NCI-H2107 (cell line): ENCODE data around the gene JAG1.

Experiments used
- DNase-seq: peaks from one replicate; lab custom pipeline; 2025; lab: John Stamatoyannopoulos, UW

JAG1 gene

DNA sequence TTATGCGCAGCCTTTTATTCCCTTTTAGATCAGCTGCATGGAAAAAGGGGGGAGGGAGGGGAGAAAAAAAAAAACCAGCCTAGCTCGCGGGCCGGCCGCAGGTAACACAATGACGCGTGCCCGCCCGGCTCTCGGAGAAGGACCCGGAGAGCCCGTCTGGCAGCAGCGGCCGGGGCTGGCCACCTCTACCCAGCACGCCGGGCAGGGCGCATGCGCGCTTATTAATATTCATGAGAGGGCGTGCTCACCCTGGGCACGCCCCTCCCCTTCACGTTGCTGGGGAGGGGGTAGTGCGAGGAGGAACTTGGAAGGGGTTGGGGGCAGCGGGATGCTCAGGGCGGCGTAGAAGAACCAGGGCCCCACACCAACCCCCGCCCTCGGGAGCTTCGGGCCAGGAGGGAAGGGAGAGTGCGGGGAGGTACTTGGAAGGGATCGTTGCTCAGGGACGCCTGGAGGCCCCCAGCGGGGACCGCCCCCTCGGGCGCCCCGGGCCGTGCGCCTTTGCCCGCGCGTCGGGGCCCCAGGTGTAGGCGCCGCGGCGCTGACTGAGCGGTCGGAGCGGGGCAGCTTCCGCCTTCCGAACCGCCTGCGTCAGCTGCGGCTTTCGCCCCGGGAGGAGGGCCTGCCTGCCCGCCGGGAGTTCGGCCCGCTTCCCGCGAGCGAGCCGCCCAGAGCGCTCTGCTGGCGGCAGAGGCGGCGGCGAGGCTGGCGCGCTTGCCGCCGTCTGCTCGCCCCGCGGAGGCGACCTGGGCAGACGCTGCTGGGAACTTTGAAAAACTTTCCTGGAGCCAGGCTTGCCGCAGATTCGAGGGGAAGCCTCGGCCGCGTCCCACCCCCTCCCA, at the start of gene JAG1:
Gene JAG1 (minus strand): TSS at position 158 of the 842 bp plus-strand sequence. CDS start 469 bp downstream, outside the sequence.
- peak; percentile 61 for DNase-seq

DNA sequence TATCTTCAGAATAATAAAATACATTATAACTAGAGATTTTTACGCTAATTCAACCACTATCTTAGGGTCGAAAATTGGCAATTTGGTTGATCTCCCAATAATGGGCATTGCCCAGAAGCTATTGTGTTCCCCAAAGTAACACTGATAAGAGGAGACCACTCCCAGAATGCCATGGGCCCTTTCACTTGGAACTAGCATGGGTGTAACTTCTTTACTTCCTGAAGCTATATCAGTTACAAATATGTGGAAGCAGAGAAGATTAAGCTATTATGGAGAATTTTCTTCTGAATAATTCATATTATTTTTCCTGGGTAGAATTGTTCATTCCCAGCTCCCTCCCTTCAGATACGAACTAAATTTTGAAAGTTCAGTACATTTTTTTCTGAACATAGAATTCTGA, 48.2 kb upstream of the JAG1 start:
- DNase-seq, result no peak

DNA sequence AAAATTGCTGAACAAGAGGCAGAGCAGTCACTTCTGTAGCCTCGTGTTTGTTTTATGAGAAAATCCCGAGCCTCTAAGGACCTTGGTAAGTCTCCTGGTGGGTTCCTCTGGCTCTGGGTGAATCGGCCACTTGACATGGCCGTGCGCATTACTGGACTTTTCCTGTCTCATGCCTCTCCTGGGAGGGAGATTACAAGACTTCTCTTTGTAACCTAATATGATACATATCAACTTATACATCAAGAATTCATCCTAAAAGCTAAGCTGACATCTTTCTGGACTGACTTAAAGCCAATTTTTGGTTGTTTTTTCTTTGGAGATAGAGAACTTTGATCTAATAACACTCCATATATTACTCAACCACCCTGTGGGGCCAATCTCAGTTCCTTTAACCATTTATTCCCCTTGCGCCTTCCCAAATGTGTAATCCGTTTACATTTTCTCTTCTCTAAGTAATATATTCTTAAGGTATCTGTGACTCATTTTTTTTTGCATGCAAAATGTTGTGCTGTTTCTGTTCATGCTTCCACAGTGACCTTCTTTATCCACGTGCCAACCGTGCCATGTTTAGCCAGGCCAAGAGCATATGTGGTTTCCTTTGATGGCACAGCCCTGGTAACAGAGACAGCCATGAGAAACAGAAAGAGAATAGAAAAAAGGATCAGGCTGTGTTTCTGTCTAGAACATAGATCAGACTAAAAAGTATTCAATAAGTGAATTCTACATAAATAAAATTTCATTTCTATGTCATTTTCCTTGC, 47.5 kb upstream of the JAG1 start:
- no peak for DNase-seq

DNA sequence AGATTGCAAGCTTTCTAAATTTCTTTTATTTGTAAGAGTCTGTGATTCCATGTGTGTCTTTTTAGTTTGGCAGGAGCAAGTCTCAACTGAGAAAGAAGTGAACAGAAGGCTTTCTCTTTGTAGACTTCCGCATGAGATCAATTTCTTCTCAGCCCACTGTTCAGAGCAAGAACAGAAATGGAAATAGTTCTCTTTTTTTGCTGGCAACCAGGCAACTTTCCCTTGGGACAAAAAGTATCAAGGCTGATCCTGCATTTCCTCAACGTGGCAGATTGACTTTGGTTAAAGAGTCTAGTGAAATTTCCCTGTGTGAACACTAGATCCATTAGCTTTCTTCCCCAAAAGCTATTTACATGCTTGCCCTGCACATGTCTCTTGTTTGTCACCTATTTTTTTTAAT, 46.8 kb upstream of the JAG1 start:
- no peak for DNase-seq

DNA sequence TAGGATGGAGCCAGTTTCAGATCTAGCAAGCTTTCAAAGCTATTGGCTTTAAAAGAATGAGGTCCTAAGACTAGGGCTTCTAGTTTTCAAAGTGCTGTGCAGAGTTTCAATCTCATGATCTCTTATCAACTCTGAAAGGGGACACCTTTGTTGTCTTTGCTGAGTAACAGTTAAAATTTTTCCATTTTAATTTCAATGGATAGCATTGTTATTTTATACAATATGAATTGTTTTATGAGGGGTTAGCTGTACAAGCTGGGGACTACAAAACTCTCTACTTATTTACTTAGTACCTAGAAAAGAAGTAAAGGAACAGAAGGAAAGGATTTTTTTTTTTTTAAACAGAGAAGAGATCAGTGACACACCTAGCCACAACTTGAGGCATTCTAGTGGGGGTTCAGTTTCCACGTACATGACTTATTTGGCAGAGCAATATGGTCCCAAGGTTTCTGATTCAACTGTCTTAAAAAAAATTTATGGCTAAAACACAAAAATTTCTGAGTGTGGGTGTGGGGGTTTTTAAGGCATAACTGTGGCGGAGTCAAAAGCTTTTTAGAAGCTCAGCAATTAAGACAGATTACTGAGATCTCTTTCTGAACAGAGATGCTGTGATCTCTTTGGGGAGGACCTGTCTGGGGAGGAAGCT, 46.1 kb upstream of the JAG1 start:
- DNase-seq, result no peak

DNA sequence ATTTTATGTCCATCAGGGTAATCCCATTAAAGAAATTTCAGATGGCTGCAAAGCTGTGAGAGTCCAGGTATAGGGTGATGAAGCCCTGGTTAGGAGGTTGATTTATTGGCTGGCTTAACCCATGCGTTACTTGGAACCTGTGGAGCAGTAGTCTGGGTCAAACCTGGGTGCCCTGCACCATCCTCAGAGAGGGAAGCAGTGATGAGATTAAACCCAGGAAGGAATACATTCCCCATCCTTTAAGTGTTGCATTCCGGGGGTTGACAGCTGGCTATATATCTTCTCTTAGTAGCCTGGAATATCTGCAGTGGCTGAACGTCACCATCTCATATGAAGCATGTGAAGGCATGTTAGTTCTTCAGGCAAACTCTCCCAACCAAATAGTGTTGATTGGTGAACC, 44.9 kb upstream of the JAG1 start:
- DNase-seq, result no peak

DNA sequence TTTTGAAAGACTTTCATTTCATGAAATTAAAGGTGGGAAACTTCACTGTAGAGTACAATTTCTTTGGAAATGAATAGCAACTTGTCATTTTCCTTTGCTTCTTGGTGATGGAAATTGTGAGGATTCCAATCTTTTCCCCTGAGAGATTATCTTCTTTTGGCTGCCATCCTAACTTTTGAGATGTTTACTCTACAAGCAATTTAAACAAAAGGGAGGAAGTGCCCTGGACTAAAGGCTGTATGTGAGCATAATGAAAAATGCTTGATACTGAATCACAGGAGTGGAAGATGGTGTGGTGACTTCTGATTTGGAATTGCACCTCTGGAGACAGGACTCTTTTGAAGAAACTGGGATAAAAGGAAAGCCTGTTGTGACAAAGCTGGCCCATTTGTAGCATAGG, 43.1 kb upstream of the JAG1 start:
- DNase-seq, result no peak

DNA sequence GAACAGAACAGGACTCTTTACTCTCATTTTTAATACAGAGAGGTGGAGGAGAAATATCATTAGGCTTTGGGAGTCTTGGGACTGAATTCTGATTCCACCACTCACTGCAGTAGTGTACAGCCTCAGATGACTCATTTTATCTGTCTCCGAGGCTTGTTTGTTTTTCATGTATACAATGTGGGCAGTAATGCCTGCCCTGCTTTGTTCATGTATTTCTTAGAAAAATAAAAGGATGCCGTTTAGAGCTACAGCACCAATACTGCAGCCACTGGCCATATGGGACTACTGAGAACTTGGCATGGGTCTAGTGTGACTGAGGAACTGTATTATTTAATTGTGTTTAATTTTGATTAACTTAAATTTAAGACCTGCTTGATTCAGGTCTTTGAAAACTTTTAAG, 41.2 kb upstream of the JAG1 start:
- no peak for DNase-seq

DNA sequence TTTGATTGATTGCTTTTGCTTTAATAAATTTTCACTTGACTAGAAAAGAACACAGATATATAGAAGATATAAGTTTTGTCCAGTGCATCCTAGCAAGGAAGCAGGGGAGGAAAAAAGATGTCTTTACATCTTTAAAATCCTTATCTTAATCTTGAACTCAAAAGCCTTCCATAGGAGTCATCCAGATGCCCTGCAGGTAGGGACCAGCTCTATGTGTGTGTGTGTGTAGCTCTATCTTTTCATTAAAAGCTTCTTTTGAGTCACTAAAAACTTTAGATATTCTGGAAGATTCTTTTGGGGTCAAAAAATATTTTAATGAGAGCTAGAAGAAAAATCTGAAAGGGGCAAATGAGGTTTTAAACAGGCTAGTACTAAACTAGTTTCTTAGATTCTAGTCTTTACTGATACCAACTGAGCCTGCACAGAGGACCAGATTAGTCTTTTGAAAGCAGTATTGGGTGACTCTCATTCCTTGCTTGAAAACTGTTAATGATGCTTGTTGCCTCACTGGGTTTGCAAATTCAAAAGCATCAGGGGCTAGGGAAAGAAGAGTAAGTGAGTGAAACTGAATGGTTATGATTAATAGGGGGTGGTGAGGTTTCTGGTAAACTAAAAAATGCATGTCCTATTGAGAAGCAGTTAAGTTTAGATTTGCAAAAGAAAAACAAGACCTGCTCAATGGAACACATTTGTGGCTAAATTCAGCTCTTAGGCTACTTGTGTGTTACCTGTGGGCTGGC, 40.6 kb upstream of the JAG1 start:
- no peak for DNase-seq

DNA sequence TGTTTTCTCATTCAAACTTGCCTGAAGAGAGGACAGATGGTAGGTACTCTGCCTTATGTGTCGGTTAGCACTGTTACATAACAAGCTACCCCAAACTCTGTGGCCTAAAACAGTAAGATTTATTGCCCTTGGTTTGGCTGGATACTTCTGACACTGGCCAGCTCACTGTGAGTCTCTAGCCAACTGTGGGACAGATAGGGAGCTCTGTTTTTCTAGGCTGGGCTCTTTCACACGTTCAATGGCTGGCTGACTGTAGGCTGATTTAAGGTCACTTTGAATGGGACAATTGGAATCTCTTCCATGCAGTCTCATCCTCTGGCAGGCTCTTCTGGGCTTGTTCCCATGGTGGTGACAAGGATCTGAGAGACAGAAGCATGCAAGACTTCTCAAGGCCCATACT, 39.4 kb upstream of the JAG1 start:
- DNase-seq, result no peak

DNA sequence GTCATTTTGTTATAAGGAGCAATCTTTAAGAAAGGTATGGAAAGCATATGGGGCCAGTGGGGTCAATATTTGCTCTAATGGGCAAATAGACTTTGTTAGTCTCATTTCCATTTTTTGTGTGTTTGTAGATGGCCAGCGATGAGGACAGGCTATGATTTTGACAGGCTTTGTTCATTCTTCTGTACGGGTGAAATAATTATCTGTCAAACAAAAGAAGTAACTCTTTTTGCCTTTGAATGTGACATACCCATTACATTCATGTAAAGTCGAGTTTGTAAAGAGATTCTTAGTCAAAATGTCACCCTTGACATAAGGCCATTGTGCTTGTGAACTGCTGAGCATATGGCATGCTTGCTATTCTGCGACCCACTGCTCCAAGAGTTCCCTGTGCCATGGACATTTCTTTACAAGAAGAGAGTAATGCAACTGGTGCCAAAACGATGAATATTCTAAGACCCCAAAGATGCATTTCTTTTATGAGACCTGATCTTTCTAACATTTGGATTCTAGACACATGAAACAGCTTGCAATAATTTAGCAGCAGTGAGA, 38.2 kb upstream of the JAG1 start:
- no peak for DNase-seq

DNA sequence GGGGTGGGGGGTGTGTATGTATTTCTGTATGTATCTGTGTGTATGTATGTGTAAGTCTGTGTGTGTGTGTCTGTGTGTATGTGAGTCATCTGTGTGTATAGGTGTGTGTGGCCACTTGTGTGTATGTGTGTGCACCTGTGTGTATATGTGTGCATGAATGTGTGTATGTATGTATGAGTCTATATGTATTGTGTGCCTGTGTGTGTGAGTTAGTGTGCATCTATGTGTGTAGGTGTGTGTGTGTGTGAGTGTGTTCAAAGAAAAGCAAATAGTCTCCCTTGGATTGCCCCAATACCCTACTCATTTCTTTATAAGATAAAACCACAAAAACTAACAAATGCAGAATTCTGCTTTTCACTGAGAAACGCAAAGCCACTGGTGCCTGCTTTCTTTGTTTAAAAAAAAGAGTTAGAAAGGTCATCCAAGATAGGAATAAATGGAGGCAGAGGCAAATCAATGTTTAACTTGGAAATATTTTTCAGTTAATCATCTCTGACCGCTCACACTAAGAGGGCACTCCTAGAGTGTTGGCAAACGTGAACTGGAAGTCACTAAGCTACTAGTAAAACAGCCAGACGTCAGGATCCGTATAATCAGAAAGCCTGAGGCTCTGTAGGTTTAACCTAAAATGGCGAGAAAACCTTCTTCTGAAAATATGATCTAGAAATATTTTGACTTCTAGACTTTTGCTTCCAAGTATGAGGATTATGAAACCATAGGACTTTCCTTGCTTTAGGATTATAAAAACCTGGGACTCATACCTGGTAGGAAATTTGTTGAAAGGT, 37.4 kb upstream of the JAG1 start:
- no peak for DNase-seq

DNA sequence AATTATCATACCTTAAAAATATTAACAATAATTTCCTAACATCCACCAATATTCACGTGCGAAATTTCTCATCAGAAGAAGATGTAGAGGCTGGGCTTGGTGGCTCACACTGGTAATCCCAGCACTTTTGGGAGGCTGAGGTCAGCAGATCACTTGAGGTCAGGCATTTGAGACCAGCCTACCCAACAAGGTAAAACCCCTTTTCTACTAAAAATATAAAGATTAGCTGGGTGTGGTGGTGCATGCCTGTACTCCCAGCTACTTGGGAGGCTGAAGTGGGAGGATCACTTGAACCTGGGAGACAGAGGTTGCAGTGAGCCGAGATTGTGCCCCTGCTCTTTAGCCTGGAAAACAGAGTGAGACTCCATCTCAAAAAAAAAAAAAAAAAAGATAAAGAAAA, 36.1 kb upstream of the JAG1 start:
- no peak for DNase-seq

DNA sequence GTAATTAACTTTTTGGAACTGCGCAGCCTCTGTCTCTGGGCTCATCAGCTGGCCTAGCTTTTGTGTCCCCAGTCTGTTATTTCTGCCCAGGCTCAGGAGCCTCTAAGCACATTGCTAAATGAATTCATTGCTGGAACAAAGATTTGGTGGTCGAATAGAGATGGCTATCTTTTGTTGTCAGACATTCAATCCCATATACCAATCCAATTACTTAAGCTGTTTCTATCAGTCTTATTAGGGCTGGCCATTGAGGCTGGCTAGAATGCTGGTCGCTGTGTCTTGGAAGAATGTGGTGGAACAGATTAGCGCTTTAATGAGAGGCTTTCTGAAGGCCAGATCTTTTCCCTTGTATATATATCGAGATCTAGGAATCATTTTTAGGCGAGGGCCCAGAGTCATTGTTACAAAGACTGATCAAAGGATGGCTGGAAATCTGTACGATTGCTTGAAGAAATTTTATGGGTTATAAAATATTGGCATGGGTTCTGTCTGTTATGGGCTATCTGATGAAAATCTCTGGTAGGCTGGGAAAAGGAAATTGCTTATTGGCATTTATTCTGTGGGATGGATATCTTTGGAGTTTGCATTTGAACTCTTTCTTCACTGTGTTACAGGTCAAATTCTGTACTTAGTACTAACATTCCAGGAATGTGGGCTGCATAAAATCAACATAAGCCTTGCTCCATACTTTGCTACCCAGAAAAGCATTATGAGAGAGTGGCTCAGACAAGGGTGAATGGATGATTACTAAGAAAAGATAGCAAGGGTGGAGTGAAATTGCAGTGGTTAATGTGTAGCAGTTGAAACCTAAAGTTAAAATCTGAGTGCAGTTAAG, 34.8 kb upstream of the JAG1 start:
- DNase-seq, result no peak

DNA sequence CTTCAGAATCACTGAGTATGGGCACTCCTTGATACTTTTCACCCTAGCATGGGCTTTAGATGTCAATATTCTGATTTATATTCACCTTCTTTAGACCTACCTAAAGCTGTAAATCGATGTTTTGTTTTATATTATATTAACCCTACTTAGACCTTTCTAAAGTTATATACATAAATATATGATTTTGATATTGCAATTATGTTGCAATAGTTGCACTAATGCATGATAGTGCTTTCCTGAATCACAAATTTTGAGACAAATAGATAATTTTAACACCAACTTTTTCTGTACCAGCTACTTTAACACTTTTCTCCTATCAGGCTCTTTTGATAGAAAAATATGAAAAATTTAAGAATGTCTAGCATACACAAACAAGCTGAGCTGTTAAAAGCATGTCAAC, 34.0 kb upstream of the JAG1 start:
- no peak for DNase-seq

DNA sequence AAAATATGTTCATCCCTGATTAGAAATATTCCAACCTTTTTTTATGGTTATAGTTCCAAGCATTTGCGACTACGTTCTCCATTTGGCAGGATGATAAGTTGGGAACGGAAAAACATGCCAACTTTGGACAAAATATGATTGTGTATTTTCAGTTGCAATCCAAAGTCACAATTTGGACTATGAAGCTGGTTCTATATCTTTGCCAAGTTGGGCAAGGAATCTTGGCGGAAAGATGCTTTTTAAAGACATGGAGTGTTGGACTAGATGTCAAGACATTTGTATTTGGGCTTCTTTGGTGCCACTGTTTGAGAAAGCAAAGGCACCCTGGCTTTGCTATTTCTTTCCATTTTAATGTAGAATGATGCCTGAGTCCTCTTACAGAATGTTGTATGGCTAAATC, 33.3 kb upstream of the JAG1 start:
- DNase-seq, result no peak

DNA sequence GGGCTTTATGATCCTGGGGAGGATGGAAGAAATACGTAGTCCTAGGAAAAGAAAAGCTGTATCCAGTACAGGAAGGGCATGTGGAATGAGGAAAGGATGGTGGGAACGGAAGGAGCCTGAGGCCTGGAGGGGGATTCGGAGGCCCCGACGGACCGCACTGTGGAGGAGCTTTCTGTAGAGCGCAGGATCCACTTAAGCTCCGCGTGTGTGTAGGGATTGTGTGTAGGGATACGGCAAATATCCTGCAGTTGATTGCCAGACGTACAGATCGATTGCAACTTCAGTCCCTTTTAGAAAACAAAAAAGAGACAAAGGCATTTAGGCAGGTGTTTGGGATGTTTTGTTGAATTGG, 32.6 kb upstream of the JAG1 start:
- no peak for DNase-seq

DNA sequence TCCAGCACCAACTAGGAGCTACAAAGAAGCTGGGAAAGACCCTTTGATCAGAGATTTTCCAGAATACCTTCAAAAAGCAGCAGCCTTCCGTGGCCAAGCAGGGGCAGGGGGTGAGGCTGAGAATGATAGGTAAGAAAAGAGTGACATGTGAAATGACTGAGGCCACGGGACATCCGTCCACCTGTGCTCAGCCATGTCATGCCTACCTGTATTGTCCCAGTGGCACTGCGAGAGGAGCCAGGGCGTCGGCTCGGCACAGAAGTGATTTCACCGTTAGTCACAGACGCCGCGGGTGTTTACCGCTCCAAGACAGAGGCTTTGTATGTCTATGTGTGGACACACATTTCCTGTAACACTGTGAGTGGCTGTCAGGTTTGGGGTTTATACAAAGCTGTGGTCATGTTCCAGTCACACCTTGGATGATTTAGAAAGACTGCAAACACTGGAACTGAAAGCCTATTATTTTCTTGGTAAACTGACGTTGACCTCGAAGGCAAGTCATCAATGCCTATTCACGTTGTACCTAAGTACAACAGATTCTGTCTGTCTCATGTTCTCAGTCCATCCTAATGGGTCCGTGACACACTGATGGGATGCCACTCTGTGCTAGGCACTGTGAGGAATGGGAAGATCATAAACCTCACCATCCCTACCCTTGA, 32.1 kb upstream of the JAG1 start:
- no peak for DNase-seq

DNA sequence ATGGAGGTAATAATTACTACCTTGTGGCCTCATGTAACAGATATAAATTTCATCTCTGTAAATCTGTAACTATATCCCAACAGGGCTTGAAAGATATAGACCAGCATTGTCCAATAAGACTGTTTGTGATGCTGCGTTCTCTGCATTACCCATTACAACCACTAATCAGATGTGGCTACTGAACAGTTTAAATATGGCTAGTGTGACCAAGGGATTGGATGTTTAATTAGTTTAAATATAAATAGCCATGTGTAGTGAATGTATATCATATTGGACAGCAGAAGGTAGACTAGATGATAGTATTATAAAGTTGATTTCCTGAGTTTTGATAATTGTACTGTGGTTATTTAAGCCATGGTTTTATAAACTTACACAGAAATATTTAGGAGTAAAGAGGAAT, 27.8 kb upstream of the JAG1 start:
- no peak for DNase-seq

DNA sequence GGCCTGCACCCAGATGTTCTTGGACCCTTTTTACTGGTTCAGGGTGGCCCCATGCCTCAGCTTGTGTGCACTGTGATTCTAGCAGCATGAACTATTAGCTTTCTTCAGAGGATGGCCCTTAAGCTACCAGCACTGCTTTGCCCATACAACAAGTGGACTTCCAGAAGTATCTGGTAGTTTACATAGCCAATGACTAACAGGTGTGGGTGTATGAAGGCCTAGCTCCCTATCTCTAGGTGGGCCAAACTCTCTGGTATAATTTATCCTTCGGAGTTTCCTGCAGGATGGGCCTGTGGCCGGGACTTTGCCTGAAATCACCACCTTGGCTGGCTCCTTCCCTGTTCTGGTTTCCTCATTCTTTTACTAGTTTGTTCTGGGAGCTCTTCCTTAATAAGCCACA, 26.1 kb upstream of the JAG1 start:
- no peak for DNase-seq
